IPS-15b (cell line): Measurements from ENCODE around the gene VPS8.

Experiments
- H3K27me3 ChIP-seq: one replicate; pipeline ENCODE4 v1.6.1; 2013; ENCODE audit warnings: low read length; ENCODE audit not compliant: control insufficient read depth, insufficient read depth
- H3K36me3 ChIP-seq: one replicate; pipeline ENCODE4 v1.6.1; 2013; ENCODE audit warnings: low read length; ENCODE audit not compliant: control insufficient read depth, insufficient read depth
- H3K4me1 ChIP-seq: one replicate; pipeline ENCODE4 v1.6.1; 2013; ENCODE audit warnings: mild to moderate bottlenecking, low read length; ENCODE audit not compliant: control insufficient read depth, insufficient read depth
- H3K4me3 ChIP-seq: one replicate; pipeline ENCODE4 v1.5.1; 2013; ENCODE audit warnings: low read depth, low read length
- H3K9ac ChIP-seq: one replicate; pipeline ENCODE4 v1.6.1; 2013; ENCODE audit warnings: low read depth, mild to moderate bottlenecking, low read length
- H3K9me3 ChIP-seq: one replicate; pipeline ENCODE4 v1.6.1; 2013; ENCODE audit warnings: mild to moderate bottlenecking, low read length; ENCODE audit not compliant: control insufficient read depth, insufficient read depth

The VPS8 gene

GRCh38 chr3:184820525-184820924 is 8.6 kb downstream of the VPS8 start:
- Histone ChIP-seq H3K27me3 (no peaks in the 10 kb centered on the region), H3K9ac (no peak overlapping the region), H3K9me3 (no peaks in the 10 kb centered on the region), H3K4me1 (no peaks in the 10 kb centered on the region), H3K4me3 (no peak overlapping the region), H3K36me3 (no peaks in the 10 kb centered on the region)

- H3K4me3 ChIP-seq: no peak overlapping the region
- no peaks in the 10 kb centered on the region for H3K27me3 ChIP-seq
- no peaks in the 10 kb centered on the region for H3K36me3 ChIP-seq
- H3K9ac ChIP-seq: no peak overlapping the region
- H3K9me3 ChIP-seq: no peaks in the 10 kb centered on the region
- no peaks in the 10 kb centered on the region for H3K4me1 ChIP-seq
Observed at GRCh38 chr3:184821034-184821433, 9.1 kb downstream of the VPS8 start.

- Histone ChIP-seq H3K36me3 (no peaks in the 10 kb centered on the region), H3K9me3 (no peaks in the 10 kb centered on the region), H3K27me3 (no peaks in the 10 kb centered on the region), H3K4me1 (no peaks in the 10 kb centered on the region), H3K4me3 (no peak overlapping the region), H3K9ac (no peak overlapping the region)
Observed at GRCh38 chr3:184822081-184822480, 10.1 kb downstream of the VPS8 start.

GRCh38 chr3:184822654-184823053 is 10.7 kb downstream of the VPS8 start:
- H3K4me1 ChIP-seq: no peaks in the 10 kb centered on the region
- no peaks in the 10 kb centered on the region for H3K36me3 ChIP-seq
- no peak overlapping the region for H3K4me3 ChIP-seq
- H3K9ac ChIP-seq: no peak overlapping the region
- H3K9me3 ChIP-seq: no peaks in the 10 kb centered on the region
- H3K27me3 ChIP-seq: no peaks in the 10 kb centered on the region

GRCh38 chr3:184823990-184824389 is 12.0 kb downstream of the VPS8 start:
- Histone ChIP-seq H3K36me3 (no peaks in the 10 kb centered on the region), H3K4me3 (no peak overlapping the region), H3K4me1 (no peaks in the 10 kb centered on the region), H3K9me3 (no peaks in the 10 kb centered on the region), H3K9ac (no peak overlapping the region), H3K27me3 (no peaks in the 10 kb centered on the region)

- Histone ChIP-seq H3K4me1 (no peaks in the 10 kb centered on the region), H3K9me3 (no peaks in the 10 kb centered on the region), H3K9ac (no peak overlapping the region), H3K27me3 (no peaks in the 10 kb centered on the region), H3K4me3 (no peak overlapping the region), H3K36me3 (no peaks in the 10 kb centered on the region)
Observed at GRCh38 chr3:184825121-184825820, 13.3 kb downstream of the VPS8 start.

- H3K4me3 ChIP-seq: no peak overlapping the region
- no peak overlapping the region for H3K9ac ChIP-seq
- H3K27me3 ChIP-seq: no peaks in the 10 kb centered on the region
- H3K36me3 ChIP-seq: no peaks in the 10 kb centered on the region
- no peaks in the 10 kb centered on the region for H3K9me3 ChIP-seq
- H3K4me1 ChIP-seq: no peaks in the 10 kb centered on the region
Observed at GRCh38 chr3:184827572-184827971, 15.6 kb downstream of the VPS8 start.

- no peaks in the 10 kb centered on the region for H3K27me3 ChIP-seq
- H3K9ac ChIP-seq: no peak overlapping the region
- H3K4me1 ChIP-seq: peaks cover 3% of the 10 kb centered on the region
- no peaks in the 10 kb centered on the region for H3K9me3 ChIP-seq
- no peak overlapping the region for H3K4me3 ChIP-seq
- no peaks in the 10 kb centered on the region for H3K36me3 ChIP-seq
Observed at GRCh38 chr3:184832044-184832443, 20.1 kb downstream of the VPS8 start.

- H3K9me3 ChIP-seq: no peaks in the 10 kb centered on the region
- no peaks in the 10 kb centered on the region for H3K27me3 ChIP-seq
- H3K9ac ChIP-seq: no peak overlapping the region
- H3K4me1 ChIP-seq: peaks cover 3% of the 10 kb centered on the region
- no peaks in the 10 kb centered on the region for H3K36me3 ChIP-seq
- H3K4me3 ChIP-seq: no peak overlapping the region
Observed at GRCh38 chr3:184832903-184833302, 20.9 kb downstream of the VPS8 start.

- H3K27me3 ChIP-seq: no peaks in the 10 kb centered on the region
- no peak overlapping the region for H3K4me3 ChIP-seq
- no peaks in the 10 kb centered on the region for H3K9me3 ChIP-seq
- H3K36me3 ChIP-seq: no peaks in the 10 kb centered on the region
- peaks cover 3% of the 10 kb centered on the region for H3K4me1 ChIP-seq
- no peak overlapping the region for H3K9ac ChIP-seq
Observed at GRCh38 chr3:184836090-184836822, 24.3 kb downstream of the VPS8 start.

GRCh38 chr3:184842433-184842832 is 30.5 kb downstream of the VPS8 start:
- Histone ChIP-seq H3K27me3 (no peaks in the 10 kb centered on the region), H3K9me3 (no peaks in the 10 kb centered on the region), H3K4me1 (no peaks in the 10 kb centered on the region), H3K36me3 (no peaks in the 10 kb centered on the region), H3K9ac (no peak overlapping the region), H3K4me3 (no peak overlapping the region)

- Histone ChIP-seq H3K4me1 (no peaks in the 10 kb centered on the region), H3K9ac (no peak overlapping the region), H3K9me3 (no peaks in the 10 kb centered on the region), H3K36me3 (no peaks in the 10 kb centered on the region), H3K27me3 (no peaks in the 10 kb centered on the region), H3K4me3 (no peak overlapping the region)
Observed at GRCh38 chr3:184845819-184846218, 33.9 kb downstream of the VPS8 start.
